ENCODE data around the gene ARID1B. TPM values are rescaled to one million over a fixed set of nuclear protein-coding genes. Genes with fewer than 3 reads are reported as not detected.

The ARID1B gene
- total RNA-seq, 1 donor from 2014 or later: 248 TPM

DNA sequence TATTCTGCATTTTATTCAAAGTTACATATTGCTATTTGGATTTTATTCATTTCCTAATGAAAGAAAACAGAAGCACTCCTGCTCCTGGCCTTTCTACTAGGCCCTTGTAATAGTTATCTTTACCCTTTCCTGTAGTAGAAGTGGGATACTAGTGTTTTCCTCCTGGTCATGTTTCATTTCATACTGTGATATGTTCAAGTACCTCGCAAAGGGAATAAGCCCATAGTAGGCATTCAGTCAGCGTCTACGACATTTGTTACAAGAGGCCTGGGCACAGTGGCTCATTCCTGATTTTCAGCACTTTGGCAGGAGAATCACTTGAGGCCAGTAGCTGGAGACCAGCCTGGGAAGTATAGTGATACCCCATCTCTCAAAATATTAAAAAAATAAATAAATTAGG lies 154.1 kb downstream of the ARID1B start:
- no peaks in the 10 kb centered on the region for H3K9me3 Mint-ChIP-seq
- no peaks in the 10 kb centered on the region for H3K27me3 Mint-ChIP-seq
- CTCF ChIA-PET: no interaction called here
- H3K4me1 Mint-ChIP-seq: peaks cover 62% of the 10 kb centered on the region
- POLR2A ChIA-PET: interaction anchor here (0.6 kb wide), 3 partner anchors 8 to 138 kb away, joined by 4 to 5 read pairs (median 4); no protein-coding TSS in a partner anchor
- H3K4me3 Mint-ChIP-seq: no peak overlapping the region
- peaks cover 37% of the 10 kb centered on the region for H3K36me3 Mint-ChIP-seq (ENCODE audit: low read depth)
- no peak overlapping the region for H3K27ac Mint-ChIP-seq
- DNase-seq (no peak), ATAC-seq (ENCODE audit: low read depth) (no peak)
- TF ChIP-seq, protein P1, sequence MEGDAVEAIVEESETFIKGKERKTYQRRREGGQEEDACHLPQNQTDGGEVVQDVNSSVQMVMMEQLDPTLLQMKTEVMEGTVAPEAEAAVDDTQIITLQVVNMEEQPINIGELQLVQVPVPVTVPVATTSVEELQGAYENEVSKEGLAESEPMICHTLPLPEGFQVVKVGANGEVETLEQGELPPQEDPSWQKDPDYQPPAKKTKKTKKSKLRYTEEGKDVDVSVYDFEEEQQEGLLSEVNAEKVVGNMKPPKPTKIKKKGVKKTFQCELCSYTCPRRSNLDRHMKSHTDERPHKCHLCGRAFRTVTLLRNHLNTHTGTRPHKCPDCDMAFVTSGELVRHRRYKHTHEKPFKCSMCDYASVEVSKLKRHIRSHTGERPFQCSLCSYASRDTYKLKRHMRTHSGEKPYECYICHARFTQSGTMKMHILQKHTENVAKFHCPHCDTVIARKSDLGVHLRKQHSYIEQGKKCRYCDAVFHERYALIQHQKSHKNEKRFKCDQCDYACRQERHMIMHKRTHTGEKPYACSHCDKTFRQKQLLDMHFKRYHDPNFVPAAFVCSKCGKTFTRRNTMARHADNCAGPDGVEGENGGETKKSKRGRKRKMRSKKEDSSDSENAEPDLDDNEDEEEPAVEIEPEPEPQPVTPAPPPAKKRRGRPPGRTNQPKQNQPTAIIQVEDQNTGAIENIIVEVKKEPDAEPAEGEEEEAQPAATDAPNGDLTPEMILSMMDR (IDR thresholded peaks at IDR 0.05): no peak
- intact Hi-C loops (cut with micrococcal nuclease): no loop called here

DNA sequence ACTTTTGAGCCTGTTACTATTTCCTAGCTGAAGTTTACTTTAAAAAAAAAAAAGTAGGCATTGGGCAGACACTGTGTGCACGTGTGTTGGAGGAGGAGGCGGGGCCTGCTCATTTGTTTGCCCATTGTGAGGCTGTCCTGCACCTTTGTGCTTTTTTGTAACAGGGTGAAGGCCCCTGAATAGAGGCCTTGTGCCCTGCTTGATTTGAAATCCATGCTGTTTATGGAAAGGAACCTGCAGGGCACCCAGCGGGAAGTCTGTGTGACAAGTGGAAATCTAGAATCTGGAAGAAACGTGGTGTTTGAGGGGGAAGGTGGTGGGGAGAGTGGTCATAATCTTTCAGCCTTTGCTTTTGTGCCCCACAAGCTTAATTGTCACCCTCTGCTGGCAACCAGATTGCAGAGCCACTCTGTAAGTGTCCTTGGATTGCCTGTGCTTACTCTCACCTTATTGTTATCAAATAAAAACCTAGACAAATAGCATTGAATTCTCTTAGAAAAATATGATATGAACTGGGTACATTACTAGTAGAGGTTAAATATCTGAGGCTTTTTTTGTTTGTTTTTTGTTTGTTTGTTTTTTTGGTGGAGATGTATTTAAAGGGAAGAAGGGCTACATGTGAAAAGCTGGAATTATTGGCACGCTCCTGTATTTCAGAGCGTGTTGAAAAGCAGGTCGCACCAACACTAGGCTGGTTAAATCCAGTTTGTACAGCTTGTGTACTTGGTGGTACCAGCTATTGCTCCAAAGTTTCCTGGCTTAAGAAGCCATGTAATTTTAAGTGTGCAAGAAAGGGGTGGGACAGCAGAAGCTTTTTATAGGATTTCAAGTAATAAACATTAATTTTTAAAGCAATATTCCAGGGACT lies 156.3 kb downstream of the ARID1B start:
- Mint-ChIP-seq H3K4me1 (peaks cover 66% of the 10 kb centered on the region), H3K27me3 (no peaks in the 10 kb centered on the region), H3K27ac (no peak overlapping the region), H3K9me3 (no peaks in the 10 kb centered on the region), H3K4me3 (no peak overlapping the region), H3K36me3 (ENCODE audit: low read depth) (peaks cover 39% of the 10 kb centered on the region)
- ATAC-seq (ENCODE audit: low read depth) (no peak), DNase-seq (no peak)
- ChIA-PET POLR2A (interaction anchor here (0.6 to 0.7 kb wide), 2 partner anchors 114 to 173 kb away, joined by 3 to 4 read pairs; no protein-coding TSS in a partner anchor), CTCF (interaction anchor here (0.9 to 2.0 kb wide), 4 partner anchors 9 to 369 kb away, joined by 3 to 7 read pairs (median 4); no protein-coding TSS in a partner anchor)
- intact Hi-C loops (cut with micrococcal nuclease): loop anchor here (1.0 kb wide), 1 partner anchor 369 kb away; no protein-coding TSS in a partner anchor
- TF ChIP-seq, protein P1 (IDR thresholded peaks at IDR 0.05): no peak

DNA sequence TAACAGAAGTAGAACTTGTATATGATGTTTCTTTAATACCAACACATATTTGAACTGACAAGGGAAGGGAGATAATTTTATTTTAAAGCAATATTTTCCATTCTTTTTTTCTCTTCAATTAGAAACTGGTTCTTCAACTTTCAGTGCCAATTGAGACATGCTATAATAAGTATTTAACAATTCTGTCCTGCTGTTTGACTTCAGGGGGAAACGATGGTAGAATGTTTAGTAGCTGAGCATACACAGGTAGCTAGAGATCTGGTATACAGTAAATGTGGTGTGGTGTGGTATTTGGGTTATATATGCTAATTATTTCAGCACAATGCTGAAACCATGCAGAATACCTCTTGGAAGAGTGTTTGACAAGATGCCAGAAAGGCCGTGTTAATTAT lies 156.9 kb downstream of the ARID1B start:
- Mint-ChIP-seq H3K9me3 (no peaks in the 10 kb centered on the region), H3K4me3 (no peak overlapping the region), H3K27ac (no peak overlapping the region), H3K27me3 (no peaks in the 10 kb centered on the region), H3K4me1 (peaks cover 68% of the 10 kb centered on the region), H3K36me3 (ENCODE audit: low read depth) (peaks cover 37% of the 10 kb centered on the region)
- ChIA-PET CTCF (interaction anchor here (0.9 to 2.0 kb wide), 3 partner anchors 9 to 248 kb away, joined by 3 to 7 read pairs (median 3); no protein-coding TSS in a partner anchor), POLR2A (interaction anchor here (0.6 kb wide), 1 partner anchor 115 kb away, joined by 4 read pairs; no protein-coding TSS in a partner anchor)
- TF ChIP-seq, protein P1 (IDR thresholded peaks at IDR 0.05): no peak
- ATAC-seq (ENCODE audit: low read depth) (no peak), DNase-seq (no peak)
- intact Hi-C loops (cut with micrococcal nuclease): no loop called here

DNA sequence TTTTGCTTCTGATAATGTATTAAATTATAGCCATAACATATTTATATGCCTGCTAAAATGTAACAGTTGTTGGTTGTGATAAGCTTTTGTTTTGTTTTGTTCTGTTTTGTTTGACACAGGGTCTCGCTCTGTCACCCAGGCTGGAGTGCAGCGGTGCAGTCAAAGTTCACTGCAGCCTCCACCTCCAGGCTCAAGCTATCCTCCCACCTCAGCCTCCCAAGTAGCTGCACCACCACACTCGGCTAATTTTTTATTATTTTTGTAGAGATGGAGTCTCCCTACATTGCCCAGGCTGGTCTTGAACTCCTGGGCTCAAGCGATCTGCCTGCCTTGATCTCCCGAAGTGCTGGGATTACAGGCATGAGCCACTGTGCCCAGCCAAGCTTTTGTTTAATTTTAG lies 157.8 kb downstream of the ARID1B start:
- TF ChIP-seq, protein P1 (IDR thresholded peaks at IDR 0.05): no peak
- DNase-seq (no peak), ATAC-seq (ENCODE audit: low read depth) (no peak)
- CTCF ChIA-PET: no interaction called here
- intact Hi-C loops (cut with micrococcal nuclease): no loop called here
- no peaks in the 10 kb centered on the region for H3K27me3 Mint-ChIP-seq
- peaks cover 64% of the 10 kb centered on the region for H3K4me1 Mint-ChIP-seq
- H3K27ac Mint-ChIP-seq: no peak overlapping the region
- no peaks in the 10 kb centered on the region for H3K9me3 Mint-ChIP-seq
- POLR2A ChIA-PET: no interaction called here
- H3K36me3 Mint-ChIP-seq (ENCODE audit: low read depth): peaks cover 29% of the 10 kb centered on the region
- no peak overlapping the region for H3K4me3 Mint-ChIP-seq

DNA sequence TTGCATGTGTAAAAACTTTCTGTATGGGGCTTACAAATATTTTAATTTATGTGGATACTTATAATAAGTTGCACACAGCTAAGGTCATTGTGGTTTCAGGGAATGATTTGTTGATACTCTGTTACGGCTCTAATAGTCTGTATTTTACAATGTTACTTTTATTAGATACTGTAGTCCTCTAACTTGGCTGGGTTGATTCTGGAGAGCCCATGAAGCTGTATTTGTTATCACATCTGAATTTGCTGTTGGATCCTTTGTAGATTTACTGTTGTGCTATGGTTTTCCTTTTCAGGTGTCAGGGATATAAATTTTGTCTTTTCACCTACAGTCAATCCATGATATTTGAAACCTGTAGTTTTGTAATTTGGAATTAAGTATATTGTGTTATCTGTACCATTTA lies 161.0 kb downstream of the ARID1B start:
- Mint-ChIP-seq H3K9me3 (no peaks in the 10 kb centered on the region), H3K27ac (no peak overlapping the region), H3K36me3 (ENCODE audit: low read depth) (peaks cover 26% of the 10 kb centered on the region), H3K4me1 (peaks cover 69% of the 10 kb centered on the region), H3K27me3 (no peaks in the 10 kb centered on the region), H3K4me3 (no peak overlapping the region)
- intact Hi-C loops (cut with micrococcal nuclease): no loop called here
- TF ChIP-seq, protein P1 (IDR thresholded peaks at IDR 0.05): no peak
- ChIA-PET POLR2A (no interaction called here), CTCF (no interaction called here)
- DNase-seq (no peak), ATAC-seq (ENCODE audit: low read depth) (no peak)
